Body of pancreas (tissue), 4 donors: ENCODE data around the gene ADCY10. TPM values are rescaled to one million over a fixed set of nuclear protein-coding genes. Genes with fewer than 3 reads are reported as not detected.

Experiments
- ATAC-seq: fragments of 150-250 bp; one replicate; pipeline ENCODE4 v1.9.1; 2016
- DNase-seq, 4 donors: peaks; one replicate each; pipeline ENCODE4 v3.0.0-alpha.2; 2019
- H3K27ac ChIP-seq, 4 donors: fragments of 200-600 bp; sonication (generic); 1 replicate in 3 of 4; 2 replicates in 1 of 4; pipeline versions ENCODE4 v1.5.1 to v1.6.1; 2016 to 2019; ENCODE audit warnings: mild to moderate bottlenecking in 1 of 4, mixed read lengths in 1 of 4, moderate library complexity in 1 of 4
- H3K27me3 ChIP-seq, 2 donors: fragments of 200-600 bp; sonication (generic); one replicate each; pipeline ENCODE4 v1.6.0; 2016; ENCODE audit warnings: mild to moderate bottlenecking in 1 of 2
- H3K36me3 ChIP-seq, 2 donors: fragments of 200-600 bp; sonication (generic); replicated peaks in 1 of 2; 2 replicates each; pipeline ENCODE4 v1.5.1; 2016; ENCODE audit warnings: low read depth in 2 of 2; ENCODE audit not compliant: insufficient read depth in 1 of 2
- H3K4me1 ChIP-seq: fragments of 200-600 bp; sonication (generic); one replicate; pipeline ENCODE4 v1.6.0; 2016
- H3K4me3 ChIP-seq, 2 donors: fragments of 200-600 bp; sonication (generic); 1 replicate in 1 of 2; 2 replicates in 1 of 2; pipeline ENCODE4 v1.5.1; 2016 to 2019
- H3K9me3 ChIP-seq, 3 donors: fragments of 200-600 bp; sonication (generic); 1 replicate in 2 of 3; 2 replicates in 1 of 3; pipeline ENCODE4 v1.5.1; 2016
- POLR2A ChIP-seq, 3 donors: fragments of 450-650 bp; IDR thresholded peaks; one replicate each; pipeline ENCODE4 v1.6.1; 2016; ENCODE audit warnings: antibody characterized with exemption in 3 of 3, mild to moderate bottlenecking in 2 of 3
- WGBS, 2 donors: methylation state at CpG; one replicate each; pipeline ENCODE4 v1.1.5; 2017; 5-methylcytosine and 5-hydroxymethylcytosine counted together
- intact Hi-C: fragments of 100-400 bp; cut with DNase I; formaldehyde crosslinking; loops from one replicate; pipeline ENCODE4 v1.15.1; 2023
- total RNA-seq, 2 donors: library from RNA; depleted of rRNA; stranded (reverse); fragments of >200 nt; gene quantifications; one replicate each; pipeline ENCODE4 v1.1.0, GENCODE V29; 2016
- TF ChIP-seq, protein P1 (sequence below), 7 experiments: fragments of 450-650 bp in 4 of 7; fragments of 200-600 bp in 3 of 7; sonication (generic) in 3 of 7; IDR thresholded peaks; one replicate each; pipeline ENCODE4 v1.5.1; 2016 to 2019; ENCODE audit warnings: antibody characterized with exemption in 7 of 7

ADCY10 gene
- total RNA-seq, 2 donors from 2014 or later: 0.26 TPM; not detected in 1

DNA sequence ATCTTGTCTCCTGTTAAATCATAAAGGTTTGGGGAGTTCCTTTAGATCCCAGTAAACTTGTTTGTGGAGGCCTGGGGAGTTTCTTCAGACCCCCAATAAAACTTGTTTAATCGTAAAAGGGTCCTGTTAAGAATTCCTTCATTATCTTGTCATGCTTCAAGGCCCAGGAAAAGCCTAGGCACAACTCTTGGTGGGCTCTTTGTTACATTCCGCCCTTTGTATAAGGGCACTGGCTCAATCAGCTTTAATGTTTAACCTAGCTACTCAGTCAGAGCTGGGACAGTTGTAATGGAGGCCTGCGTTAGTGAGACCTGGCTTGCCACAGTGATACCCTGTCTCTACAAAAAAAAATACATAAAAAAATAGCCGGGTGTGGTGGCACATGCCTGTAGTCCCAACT is 115.0 kb downstream of the ADCY10 start:
- DNase-seq (no peak), ATAC-seq (no peak)
- Histone ChIP-seq H3K4me3 (no peak overlapping the region), H3K36me3 (no peaks in the 10 kb centered on the region), H3K9me3 (no peaks in the 10 kb centered on the region), H3K27me3 (no peaks in the 10 kb centered on the region), H3K27ac (no peak overlapping the region), H3K4me1 (no peaks in the 10 kb centered on the region)
- 79 to 86% methylated on average over 4 of the region's 4 CpGs for WGBS, 2 donors
- no peak for TF ChIP-seq POLR2A (IDR thresholded peaks at IDR 0.05)
- TF ChIP-seq, protein P1, sequence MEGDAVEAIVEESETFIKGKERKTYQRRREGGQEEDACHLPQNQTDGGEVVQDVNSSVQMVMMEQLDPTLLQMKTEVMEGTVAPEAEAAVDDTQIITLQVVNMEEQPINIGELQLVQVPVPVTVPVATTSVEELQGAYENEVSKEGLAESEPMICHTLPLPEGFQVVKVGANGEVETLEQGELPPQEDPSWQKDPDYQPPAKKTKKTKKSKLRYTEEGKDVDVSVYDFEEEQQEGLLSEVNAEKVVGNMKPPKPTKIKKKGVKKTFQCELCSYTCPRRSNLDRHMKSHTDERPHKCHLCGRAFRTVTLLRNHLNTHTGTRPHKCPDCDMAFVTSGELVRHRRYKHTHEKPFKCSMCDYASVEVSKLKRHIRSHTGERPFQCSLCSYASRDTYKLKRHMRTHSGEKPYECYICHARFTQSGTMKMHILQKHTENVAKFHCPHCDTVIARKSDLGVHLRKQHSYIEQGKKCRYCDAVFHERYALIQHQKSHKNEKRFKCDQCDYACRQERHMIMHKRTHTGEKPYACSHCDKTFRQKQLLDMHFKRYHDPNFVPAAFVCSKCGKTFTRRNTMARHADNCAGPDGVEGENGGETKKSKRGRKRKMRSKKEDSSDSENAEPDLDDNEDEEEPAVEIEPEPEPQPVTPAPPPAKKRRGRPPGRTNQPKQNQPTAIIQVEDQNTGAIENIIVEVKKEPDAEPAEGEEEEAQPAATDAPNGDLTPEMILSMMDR (IDR thresholded peaks at IDR 0.05): no peak
- intact Hi-C loops: no loop called here

DNA sequence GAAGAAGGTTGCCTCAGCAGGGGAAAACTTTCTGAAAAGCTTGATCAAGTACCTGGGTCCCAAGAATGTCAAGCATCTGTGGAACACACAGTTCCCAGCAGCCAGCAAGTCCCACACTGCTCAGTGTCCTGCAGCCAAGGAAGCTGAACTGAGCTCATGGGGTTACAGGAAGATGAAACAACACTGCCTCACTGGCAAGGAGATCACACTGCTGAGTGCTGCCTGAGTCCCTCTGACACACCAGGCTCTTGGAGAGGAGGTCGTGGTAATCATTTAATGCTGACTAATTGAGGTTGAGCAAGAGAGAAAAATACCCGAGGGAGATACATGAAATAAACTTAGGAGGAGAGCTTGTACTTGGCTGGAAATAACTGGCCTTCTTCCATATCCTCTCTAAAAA is 116.9 kb downstream of the ADCY10 start:
- Histone ChIP-seq H3K4me3 (no peak overlapping the region), H3K27ac (peak overlapping the region in 2 of 4 donors; percentile 44 to 48), H3K36me3 (no peaks in the 10 kb centered on the region), H3K9me3 (no peaks in the 10 kb centered on the region), H3K27me3 (no peaks in the 10 kb centered on the region), H3K4me1 (no peaks in the 10 kb centered on the region)
- 29 to 34% methylated on average over 2 of the region's 2 CpGs for WGBS, 2 donors
- peak; percentile 81 for ATAC-seq
- DNase-seq: peak in 3 of 4 donors; percentile 39 to 70 (median 52)
- no peak for TF ChIP-seq POLR2A (IDR thresholded peaks at IDR 0.05)
- TF ChIP-seq, protein P1 (IDR thresholded peaks at IDR 0.05): no peak
- intact Hi-C loops: no loop called here

DNA sequence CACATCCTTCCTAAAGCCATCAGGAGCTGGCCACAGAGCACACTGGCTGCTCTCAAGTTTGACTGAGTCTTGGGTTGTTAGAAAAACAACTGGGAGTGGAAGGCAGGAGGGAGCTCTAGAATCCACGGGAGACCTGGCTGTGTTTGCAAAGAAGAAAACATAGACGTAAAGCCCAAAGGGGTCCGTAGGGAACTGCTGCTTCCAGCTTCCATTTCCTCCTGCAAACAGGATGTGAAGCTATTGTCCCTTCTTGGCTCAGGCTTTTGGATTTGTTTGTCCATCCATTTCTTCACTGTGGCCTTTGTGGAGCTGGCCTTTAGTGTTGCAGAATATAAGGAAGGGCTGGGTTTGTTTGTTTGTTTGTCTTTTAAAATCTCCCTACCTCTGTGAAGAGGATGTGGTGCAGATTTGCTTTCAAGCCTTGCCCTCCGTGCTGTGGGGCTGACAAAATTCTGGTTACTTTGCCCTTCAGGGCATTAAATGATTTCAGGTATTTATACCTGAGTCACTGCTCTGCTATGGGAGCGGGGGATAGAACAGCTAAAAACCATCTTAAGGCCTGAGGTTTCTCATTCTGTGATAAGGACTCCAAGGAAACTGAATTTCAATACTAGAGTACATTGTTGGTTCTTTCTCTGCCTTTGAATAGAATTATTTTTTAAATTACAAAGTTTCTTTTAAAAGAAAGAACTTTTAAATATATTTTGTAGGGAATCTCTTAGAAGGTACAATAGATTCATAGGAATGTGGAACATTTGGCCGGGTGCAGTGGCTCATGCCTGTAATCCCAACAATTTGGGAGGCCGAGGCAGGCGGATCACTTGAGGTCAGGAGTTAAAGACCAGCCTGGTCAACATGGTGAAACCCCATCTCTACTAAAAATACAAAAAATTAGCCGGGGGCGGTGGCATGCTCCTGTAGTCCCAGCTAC is 117.9 kb downstream of the ADCY10 start:
- no peak overlapping the region for H3K4me3 ChIP-seq
- H3K27ac ChIP-seq: peak overlapping the region in 2 of 4 donors; percentile 8 to 44
- H3K4me1 ChIP-seq: no peaks in the 10 kb centered on the region
- H3K9me3 ChIP-seq: no peaks in the 10 kb centered on the region
- no peaks in the 10 kb centered on the region for H3K36me3 ChIP-seq
- DNase-seq (no peak), ATAC-seq (no peak)
- H3K27me3 ChIP-seq: no peaks in the 10 kb centered on the region
- 80 to 83% methylated on average over 10 of the region's 10 CpGs for whole genome bisulfite sequencing, 2 donors
- TF ChIP-seq POLR2A (IDR thresholded peaks at IDR 0.05): no peak
- TF ChIP-seq, protein P1 (IDR thresholded peaks at IDR 0.05): no peak
- intact Hi-C loops: no loop called here

DNA sequence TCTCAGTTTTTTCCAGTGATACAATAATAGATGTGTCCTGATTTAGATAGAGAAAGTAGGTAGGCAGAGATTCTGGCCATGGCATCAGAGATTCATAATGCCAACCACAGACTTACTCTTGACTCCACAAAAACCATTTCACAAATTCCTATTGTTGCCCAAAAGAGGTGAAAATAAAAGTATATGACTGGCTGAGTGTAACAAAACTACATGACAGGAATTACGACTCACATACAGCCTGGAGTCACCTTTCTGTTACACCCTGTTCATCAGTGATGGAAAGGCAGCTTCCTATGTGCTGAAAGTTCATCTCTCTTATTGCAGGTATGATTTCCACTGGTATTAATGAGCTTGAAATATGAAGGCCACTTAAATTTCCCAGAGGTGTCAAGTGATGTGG is 119.9 kb downstream of the ADCY10 start:
- H3K27ac ChIP-seq: no peak overlapping the region
- ATAC-seq (no peak), DNase-seq (no peak)
- H3K9me3 ChIP-seq: no peaks in the 10 kb centered on the region
- H3K4me1 ChIP-seq: no peaks in the 10 kb centered on the region
- WGBS, 2 donors: 90 to 100% methylated on average over 1 of the region's 1 CpG
- no peaks in the 10 kb centered on the region for H3K27me3 ChIP-seq
- intact Hi-C loops: no loop called here
- H3K36me3 ChIP-seq: peaks cover 0 to 2% of the 10 kb centered on the region in 2 donors
- TF ChIP-seq, protein P1 (IDR thresholded peaks at IDR 0.05): no peak
- no peak for TF ChIP-seq POLR2A (IDR thresholded peaks at IDR 0.05)
- no peak overlapping the region for H3K4me3 ChIP-seq
